GM12875 (cell line): Measurements from ENCODE around the gene FAM9C.
"Not testable (repeated sequence)": the region's sequence is repeated elsewhere in the genome, so short reads cannot be mapped to it uniquely, and the experiment has no call there.

Source experiments
- H3K4me3 ChIP-seq: one replicate; pipeline ENCODE4 v1.5.1; 2011; ENCODE audit warnings: low read depth, low read length, control low read depth
- TF ChIP-seq, protein P1 (sequence below): IDR thresholded peaks from 2 replicates; pipeline ENCODE4 v1.5.1; 2011; ENCODE audit warnings: low read depth, mild to moderate bottlenecking, control low read depth, inconsistent platforms, low read length, moderate library complexity, borderline replicate concordance; ENCODE audit not compliant: insufficient read depth

The FAM9C gene

DNA sequence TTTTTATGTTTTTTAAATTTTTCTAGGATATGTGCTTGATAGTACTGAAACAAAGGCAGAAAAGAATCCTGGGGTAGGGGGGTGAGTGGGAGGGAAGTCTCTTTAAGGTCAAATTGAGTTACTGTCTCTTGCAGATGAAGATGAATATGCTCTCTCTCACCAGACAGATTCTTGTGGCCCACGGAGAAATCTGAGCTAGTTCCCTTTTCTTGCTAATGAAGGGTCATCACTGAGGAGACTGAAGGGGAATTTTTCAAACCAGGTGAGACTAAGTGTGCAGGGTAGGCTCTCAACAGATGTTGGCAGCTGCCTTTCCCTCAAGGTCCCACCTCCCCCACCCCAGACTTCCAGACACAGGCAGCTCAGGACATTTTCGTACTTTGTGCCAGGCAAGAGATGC, 21.5 kb downstream of the FAM9C start:
- H3K4me3 ChIP-seq, result no peak overlapping the region
- TF ChIP-seq, protein P1, sequence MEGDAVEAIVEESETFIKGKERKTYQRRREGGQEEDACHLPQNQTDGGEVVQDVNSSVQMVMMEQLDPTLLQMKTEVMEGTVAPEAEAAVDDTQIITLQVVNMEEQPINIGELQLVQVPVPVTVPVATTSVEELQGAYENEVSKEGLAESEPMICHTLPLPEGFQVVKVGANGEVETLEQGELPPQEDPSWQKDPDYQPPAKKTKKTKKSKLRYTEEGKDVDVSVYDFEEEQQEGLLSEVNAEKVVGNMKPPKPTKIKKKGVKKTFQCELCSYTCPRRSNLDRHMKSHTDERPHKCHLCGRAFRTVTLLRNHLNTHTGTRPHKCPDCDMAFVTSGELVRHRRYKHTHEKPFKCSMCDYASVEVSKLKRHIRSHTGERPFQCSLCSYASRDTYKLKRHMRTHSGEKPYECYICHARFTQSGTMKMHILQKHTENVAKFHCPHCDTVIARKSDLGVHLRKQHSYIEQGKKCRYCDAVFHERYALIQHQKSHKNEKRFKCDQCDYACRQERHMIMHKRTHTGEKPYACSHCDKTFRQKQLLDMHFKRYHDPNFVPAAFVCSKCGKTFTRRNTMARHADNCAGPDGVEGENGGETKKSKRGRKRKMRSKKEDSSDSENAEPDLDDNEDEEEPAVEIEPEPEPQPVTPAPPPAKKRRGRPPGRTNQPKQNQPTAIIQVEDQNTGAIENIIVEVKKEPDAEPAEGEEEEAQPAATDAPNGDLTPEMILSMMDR, result no peak

DNA sequence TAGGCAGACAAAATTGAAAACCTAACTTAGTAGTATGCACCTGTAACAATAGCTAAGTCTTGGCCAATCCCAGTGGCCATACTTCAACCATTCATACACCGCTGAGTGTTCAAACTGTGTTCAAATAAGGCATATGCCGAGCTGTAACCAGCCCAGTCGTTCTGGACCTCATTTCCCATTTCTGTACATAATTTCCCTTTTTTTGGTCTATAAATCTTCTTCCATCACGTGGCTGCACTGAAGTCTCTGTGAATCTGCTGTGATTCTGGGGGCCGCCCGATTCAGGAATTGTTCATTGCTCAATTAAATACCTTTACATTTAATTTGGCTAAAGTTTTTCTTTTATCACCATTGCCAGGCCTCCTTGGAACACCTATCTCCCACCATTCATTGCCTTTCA, 27.7 kb downstream of the FAM9C start:
- H3K4me3 ChIP-seq, result not testable (repeated sequence)

DNA sequence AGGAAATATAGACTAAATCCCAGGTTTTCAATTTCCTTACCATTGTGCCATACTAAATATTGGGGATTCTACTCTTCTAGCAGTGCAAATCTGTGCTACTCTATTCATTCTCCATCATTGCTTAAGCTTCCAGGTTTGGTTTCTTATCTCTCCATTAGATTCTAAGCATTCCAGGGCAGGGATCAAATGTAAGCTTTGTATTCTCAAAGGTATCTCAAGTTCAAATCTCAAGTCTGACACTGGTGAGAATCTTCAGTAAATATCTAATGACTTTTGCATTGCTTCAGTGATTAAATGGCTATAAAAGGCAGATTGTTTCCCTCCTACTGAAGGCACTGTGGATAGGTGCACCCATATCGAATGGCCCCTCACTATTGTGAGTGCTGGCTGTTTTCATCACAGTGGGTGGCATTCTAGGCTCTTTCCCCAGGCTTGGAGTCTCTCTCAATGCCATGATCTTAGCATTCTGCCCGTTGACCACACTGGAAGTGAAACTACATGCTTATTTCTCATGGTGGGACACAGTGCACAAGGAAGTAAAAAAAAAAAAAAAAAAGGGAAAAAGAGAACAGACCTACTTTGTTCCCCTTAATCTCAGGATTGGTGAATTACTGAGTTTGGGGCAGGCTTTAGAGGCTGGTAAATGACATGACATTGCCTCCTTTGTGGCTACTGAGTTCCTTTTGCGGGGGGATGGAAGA, 28.7 kb downstream of the FAM9C start:
- TF ChIP-seq, protein P1, result no peak
- H3K4me3 ChIP-seq, result no peak overlapping the region

DNA sequence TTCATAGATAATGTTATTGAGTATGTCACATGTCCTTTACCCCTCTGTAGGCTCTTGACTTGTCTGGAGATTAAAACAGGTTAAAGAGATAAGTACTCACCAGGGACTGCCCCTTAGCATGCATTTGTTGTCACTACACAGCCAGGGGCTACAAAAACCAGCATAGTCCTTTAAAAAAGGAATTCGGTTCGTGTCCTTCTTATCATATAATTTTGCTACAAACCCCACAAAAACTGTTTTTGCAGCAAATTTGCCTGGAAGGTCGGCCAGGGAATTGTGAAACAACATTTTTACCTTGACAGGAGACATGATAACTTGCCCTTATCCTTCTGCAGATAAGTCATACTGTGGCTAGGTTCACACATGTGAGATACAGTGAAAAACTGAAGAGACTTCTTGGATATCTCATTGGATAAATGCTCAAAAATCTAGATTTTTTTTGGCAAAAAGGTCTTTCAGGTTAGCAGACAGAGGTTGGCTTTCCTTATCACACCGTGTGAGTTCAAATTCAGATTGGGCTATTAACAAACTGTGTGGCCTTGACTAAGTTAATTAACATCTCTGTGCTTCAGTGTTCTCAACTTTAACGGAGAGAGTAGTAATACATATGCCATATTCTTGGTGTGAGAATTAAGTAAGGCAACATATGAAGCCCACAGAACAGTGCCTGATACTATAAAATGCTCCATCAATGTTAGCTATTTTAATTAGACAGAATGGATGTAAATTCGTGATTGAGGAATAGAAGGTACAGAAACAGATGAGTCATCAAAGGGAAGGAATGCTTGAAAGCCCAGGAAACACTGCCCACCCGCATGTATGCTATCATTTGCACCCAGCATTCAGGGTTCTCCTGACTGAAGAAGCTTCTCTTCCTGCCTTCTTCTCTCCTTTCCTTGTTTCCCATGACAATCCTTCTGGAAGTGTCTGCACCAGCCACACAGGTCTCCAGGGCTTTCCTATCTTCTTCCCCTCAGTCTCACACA, 30.0 kb downstream of the FAM9C start:
- TF ChIP-seq, protein P1, result no peak
- H3K4me3 ChIP-seq, result no peak overlapping the region

DNA sequence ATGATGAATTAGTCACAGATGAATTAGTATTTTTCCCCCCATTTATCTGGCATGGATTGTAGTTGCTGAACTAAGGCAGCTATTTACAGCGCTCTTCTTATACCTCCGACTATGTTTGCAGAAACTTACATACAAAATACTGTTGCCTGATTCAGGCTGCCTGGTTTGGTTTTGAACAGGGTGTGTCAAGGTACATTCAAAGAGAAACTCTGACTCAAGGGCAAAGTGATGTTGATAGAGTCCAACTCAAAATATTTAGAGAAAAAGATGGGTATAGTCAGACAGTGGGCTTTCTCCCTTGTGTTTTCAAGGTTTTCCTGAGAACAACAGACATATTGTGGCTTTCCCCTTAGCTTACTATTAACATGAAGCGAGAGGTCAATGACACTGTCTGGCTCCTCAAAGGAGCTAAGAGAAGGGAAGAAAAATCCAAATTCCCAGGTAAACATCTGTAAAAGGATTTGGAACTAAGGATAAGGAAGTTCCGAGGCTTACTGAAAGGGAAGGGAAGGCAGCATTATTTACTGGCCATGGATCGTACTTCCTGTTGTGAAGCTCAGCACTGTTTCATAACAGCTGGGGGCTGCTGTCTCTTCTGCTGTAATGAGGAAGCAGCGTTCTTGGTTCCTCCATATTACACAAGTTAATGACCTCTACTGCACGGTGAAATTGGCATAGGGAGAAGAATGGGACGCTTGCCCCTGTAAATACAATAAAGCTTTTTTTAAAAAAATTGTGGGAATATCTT, 30.9 kb downstream of the FAM9C start:
- TF ChIP-seq, protein P1, result no peak
- no peak overlapping the region for H3K4me3 ChIP-seq

DNA sequence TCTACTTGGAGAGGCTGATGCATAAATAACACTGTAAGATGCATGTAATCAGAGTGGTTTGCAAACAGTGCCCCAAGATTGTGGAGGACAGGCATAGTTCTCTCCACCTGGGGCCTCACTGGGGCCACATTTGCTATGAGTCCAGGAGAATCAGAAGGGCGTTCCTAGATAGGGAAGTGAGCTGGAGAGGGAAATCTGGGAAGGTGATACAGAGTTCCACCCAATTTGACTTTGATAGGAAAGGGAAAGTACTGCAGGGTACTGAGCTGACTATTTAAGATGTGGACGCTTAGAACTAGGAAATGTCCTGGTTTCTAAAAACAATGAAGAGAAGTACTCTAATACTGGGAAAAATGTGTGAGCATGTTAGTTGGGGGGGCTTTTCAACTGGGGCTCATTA, 33.9 kb downstream of the FAM9C start:
- TF ChIP-seq, protein P1, result no peak
- no peak overlapping the region for H3K4me3 ChIP-seq

DNA sequence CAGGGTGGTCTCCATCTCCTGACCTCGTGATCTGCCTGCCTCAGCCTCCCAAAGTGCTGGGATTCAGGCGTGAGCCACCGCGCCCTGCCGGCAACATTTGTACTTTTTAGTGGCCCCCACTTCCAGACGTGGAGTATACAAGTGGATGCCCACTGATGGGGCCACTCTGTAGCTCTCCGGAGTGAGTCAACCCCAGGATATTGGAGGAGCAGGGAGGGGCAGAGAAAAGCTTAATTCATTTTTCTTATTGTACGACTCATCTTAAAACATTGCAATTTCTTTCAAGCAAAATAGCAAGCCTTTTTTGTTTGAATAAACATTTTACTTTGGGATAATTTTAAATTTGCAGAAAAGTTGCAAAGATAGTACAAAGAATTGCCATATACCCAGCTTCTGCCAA, 34.6 kb downstream of the FAM9C start:
- H3K4me3 ChIP-seq, result no peak overlapping the region
- TF ChIP-seq, protein P1, result no peak
